ENCODE data around the gene CRACR2A. TPM values are rescaled to one million over a fixed set of nuclear protein-coding genes. Genes with fewer than 3 reads are reported as not detected.

The CRACR2A gene
- total RNA-seq, 1 experiment from 2014 or later = 0.92 TPM

DNA sequence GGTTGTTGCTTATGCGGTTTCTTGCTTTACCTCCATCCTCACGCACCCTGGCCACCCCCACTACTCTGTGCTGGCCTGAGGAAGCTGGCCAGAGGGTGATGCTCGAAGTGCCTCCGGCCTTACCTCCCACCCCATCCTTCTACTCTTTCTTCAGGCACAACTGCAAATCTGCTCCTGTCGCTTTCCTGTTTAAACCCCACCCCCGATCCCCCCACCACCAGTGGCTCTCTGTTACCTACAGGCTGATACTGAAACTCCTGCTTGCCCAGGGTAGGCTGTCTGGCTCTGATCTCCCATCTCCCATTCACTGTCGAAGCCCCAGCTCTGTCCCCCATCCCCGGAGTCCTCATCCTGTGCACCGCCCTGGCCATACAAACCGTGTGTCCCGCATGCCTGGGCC lies 150.4 kb downstream of the CRACR2A start:
- CTCF ChIA-PET = no interaction called here
- ATAC-seq (no peak), DNase-seq (ENCODE audit: low read depth, low spot score) (no peak)
- in situ Hi-C loops (cut with HindIII; ENCODE audit: low pct_unique_long_range_greater_than_20kb, low sequenced_read_pairs) (no loop called here), intact Hi-C loops (cut with micrococcal nuclease; ENCODE audit: unreplicated experiment) (no loop called here)
- Histone ChIP-seq H3K27me3 (ENCODE audit: control insufficient read depth, insufficient read depth, low read length) (peaks cover 6% of the 10 kb centered on the region; the same call in 1 of the 2 replicates), H3K27ac (ENCODE audit: low read length) (no peak overlapping the region), H3K4me3 (ENCODE audit: low read depth in 2 of 2, low read length in 2 of 2) (no peak overlapping the region), H3K36me3 (ENCODE audit: control insufficient read depth, insufficient read depth, low read length) (no peaks in the 10 kb centered on the region), H3K4me1 (ENCODE audit: control insufficient read depth, insufficient read depth, low read length) (no peaks in the 10 kb centered on the region), H3K9me3 (ENCODE audit: control insufficient read depth, insufficient read depth, low read depth, low read length) (no peaks in the 10 kb centered on the region)
- POLR2A ChIA-PET = no interaction called here
- BruUV-seq (replicated peaks) = no TSS peak
- TF ChIP-seq POLR2AphosphoS5 (IDR thresholded peaks at IDR 0.05; ENCODE audit: low read depth, low read length) = no peak
- TF ChIP-seq, protein P1, sequence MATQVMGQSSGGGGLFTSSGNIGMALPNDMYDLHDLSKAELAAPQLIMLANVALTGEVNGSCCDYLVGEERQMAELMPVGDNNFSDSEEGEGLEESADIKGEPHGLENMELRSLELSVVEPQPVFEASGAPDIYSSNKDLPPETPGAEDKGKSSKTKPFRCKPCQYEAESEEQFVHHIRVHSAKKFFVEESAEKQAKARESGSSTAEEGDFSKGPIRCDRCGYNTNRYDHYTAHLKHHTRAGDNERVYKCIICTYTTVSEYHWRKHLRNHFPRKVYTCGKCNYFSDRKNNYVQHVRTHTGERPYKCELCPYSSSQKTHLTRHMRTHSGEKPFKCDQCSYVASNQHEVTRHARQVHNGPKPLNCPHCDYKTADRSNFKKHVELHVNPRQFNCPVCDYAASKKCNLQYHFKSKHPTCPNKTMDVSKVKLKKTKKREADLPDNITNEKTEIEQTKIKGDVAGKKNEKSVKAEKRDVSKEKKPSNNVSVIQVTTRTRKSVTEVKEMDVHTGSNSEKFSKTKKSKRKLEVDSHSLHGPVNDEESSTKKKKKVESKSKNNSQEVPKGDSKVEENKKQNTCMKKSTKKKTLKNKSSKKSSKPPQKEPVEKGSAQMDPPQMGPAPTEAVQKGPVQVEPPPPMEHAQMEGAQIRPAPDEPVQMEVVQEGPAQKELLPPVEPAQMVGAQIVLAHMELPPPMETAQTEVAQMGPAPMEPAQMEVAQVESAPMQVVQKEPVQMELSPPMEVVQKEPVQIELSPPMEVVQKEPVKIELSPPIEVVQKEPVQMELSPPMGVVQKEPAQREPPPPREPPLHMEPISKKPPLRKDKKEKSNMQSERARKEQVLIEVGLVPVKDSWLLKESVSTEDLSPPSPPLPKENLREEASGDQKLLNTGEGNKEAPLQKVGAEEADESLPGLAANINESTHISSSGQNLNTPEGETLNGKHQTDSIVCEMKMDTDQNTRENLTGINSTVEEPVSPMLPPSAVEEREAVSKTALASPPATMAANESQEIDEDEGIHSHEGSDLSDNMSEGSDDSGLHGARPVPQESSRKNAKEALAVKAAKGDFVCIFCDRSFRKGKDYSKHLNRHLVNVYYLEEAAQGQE (IDR thresholded peaks at IDR 0.05; ENCODE audit: insufficient read depth in 1 of 2, low read depth in 2 of 2, low read length in 1 of 2) = no peak
- no peak for TF ChIP-seq TCF7L2 (IDR thresholded peaks at IDR 0.05; ENCODE audit: low read depth, low read length)
- TF ChIP-seq, protein P2, sequence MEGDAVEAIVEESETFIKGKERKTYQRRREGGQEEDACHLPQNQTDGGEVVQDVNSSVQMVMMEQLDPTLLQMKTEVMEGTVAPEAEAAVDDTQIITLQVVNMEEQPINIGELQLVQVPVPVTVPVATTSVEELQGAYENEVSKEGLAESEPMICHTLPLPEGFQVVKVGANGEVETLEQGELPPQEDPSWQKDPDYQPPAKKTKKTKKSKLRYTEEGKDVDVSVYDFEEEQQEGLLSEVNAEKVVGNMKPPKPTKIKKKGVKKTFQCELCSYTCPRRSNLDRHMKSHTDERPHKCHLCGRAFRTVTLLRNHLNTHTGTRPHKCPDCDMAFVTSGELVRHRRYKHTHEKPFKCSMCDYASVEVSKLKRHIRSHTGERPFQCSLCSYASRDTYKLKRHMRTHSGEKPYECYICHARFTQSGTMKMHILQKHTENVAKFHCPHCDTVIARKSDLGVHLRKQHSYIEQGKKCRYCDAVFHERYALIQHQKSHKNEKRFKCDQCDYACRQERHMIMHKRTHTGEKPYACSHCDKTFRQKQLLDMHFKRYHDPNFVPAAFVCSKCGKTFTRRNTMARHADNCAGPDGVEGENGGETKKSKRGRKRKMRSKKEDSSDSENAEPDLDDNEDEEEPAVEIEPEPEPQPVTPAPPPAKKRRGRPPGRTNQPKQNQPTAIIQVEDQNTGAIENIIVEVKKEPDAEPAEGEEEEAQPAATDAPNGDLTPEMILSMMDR (IDR thresholded peaks at IDR 0.05) = no peak
- TF ChIP-seq SIN3A (IDR thresholded peaks at IDR 0.05; ENCODE audit: borderline replicate concordance, insufficient read depth, low read depth, low read length) = no peak

DNA sequence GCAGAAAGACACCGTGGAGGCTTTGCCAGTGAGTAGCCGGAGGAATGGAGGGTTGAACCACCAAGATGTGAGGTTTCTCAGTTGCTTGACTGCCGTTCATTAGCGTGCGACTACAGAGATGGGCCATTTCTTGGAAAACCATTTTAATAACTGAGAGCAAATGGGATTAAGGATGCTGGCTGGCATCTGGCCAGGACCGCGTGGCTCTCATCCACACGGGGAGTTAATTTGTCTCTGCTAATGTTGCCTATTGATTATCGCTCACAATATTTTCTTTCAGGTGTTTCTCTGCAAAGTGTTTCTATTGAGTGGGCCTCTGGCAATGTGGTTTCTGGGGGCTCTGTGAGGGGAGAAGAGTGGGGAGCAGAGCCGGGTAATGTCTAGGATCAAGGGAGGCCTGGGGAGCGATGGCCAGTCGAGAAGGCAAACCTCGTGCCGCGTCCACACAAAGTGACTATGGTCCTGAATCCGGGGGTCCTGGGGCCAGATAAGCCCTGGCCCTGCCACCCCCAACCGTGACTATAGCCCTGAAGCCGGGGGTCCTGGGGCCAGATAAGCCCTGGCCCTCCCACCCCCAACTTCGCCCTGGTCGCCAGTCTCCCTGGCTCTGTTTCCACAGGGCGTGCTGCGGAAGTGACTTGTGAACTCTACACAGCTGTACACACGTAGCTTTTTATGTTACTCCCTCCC lies 151.3 kb downstream of the CRACR2A start:
- TF ChIP-seq TCF7L2 (IDR thresholded peaks at IDR 0.05; ENCODE audit: low read depth, low read length) (no peak), POLR2AphosphoS5 (IDR thresholded peaks at IDR 0.05; ENCODE audit: low read depth, low read length) (no peak), SIN3A (IDR thresholded peaks at IDR 0.05; ENCODE audit: borderline replicate concordance, insufficient read depth, low read depth, low read length) (no peak)
- TF ChIP-seq, protein P2 (IDR thresholded peaks at IDR 0.05) = no peak
- TF ChIP-seq, protein P1 (IDR thresholded peaks at IDR 0.05; ENCODE audit: insufficient read depth in 1 of 2, low read depth in 2 of 2, low read length in 1 of 2) = no peak
- H3K9me3 ChIP-seq (ENCODE audit: control insufficient read depth, insufficient read depth, low read depth, low read length) = no peaks in the 10 kb centered on the region
- ATAC-seq (no peak), DNase-seq (ENCODE audit: low read depth, low spot score) (no peak)
- H3K27ac ChIP-seq (ENCODE audit: low read length) = no peak overlapping the region
- no peaks in the 10 kb centered on the region for H3K4me1 ChIP-seq (ENCODE audit: control insufficient read depth, insufficient read depth, low read length)
- in situ Hi-C loops (cut with HindIII; ENCODE audit: low pct_unique_long_range_greater_than_20kb, low sequenced_read_pairs) (no loop called here), intact Hi-C loops (cut with micrococcal nuclease; ENCODE audit: unreplicated experiment) (no loop called here)
- POLR2A ChIA-PET = no interaction called here
- no TSS peak for BruUV-seq (replicated peaks)
- no peaks in the 10 kb centered on the region for H3K36me3 ChIP-seq (ENCODE audit: control insufficient read depth, insufficient read depth, low read length)
- CTCF ChIA-PET = no interaction called here
- H3K27me3 ChIP-seq (ENCODE audit: control insufficient read depth, insufficient read depth, low read length) = peaks cover 6% of the 10 kb centered on the region; the same call in 1 of the 2 replicates
- no peak overlapping the region for H3K4me3 ChIP-seq (ENCODE audit: low read depth in 2 of 2, low read length in 2 of 2)

Data from Panc1 (cell line).